ENCODE measurements around the gene FREM2. TPM values are rescaled to one million over a fixed set of nuclear protein-coding genes. Genes with fewer than 3 reads are reported as not detected.

The FREM2 gene
- total RNA-seq, 1 donor from 2014 or later = 2.8 TPM

DNA sequence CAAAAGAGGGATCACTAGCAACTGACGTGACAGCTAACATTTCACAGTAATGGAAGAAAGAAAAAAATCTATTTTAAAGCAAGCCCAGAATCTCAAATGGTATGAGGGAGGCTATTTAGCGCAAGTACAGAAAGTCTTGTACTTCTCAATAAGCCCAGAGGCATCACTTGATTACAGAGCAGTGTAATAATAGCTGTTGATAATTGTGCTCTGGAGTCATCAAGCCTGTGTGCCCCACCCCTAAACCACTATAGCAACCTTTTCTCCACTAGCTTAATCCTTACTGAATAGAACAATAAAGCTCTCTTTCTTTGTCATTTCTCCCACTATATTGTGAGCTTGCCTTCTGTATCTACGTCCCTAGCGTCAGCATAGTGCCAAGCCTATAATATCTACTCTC is 56.6 kb downstream of the FREM2 start:
- Histone ChIP-seq H3K36me3 (ENCODE audit: insufficient read depth, low read length) (no peaks in the 10 kb centered on the region), H3K27ac (ENCODE audit: low read depth, low read length) (no peak overlapping the region), H3K27me3 (ENCODE audit: insufficient read depth, low read length) (no peaks in the 10 kb centered on the region), H3K9me3 (ENCODE audit: insufficient read depth, low read depth, low read length) (no peaks in the 10 kb centered on the region), H4K20me1 (ENCODE audit: insufficient read depth, low read length) (no peaks in the 10 kb centered on the region), H3K9ac (ENCODE audit: low read length) (no peak overlapping the region), H2AFZ (ENCODE audit: low read depth, low read length) (no peak overlapping the region), H3K4me3 (ENCODE audit: insufficient read depth, low read depth, low read length) (no peak overlapping the region), H3K79me2 (ENCODE audit: insufficient read depth, low read length) (no peaks in the 10 kb centered on the region), H3K4me1 (ENCODE audit: insufficient read depth, low read length) (no peaks in the 10 kb centered on the region), H3K4me2 (ENCODE audit: low read length) (no peak overlapping the region)
- DNase-seq (ENCODE audit: low read depth) (no peak), FAIRE-seq (no peak)
- TF ChIP-seq, protein P1, sequence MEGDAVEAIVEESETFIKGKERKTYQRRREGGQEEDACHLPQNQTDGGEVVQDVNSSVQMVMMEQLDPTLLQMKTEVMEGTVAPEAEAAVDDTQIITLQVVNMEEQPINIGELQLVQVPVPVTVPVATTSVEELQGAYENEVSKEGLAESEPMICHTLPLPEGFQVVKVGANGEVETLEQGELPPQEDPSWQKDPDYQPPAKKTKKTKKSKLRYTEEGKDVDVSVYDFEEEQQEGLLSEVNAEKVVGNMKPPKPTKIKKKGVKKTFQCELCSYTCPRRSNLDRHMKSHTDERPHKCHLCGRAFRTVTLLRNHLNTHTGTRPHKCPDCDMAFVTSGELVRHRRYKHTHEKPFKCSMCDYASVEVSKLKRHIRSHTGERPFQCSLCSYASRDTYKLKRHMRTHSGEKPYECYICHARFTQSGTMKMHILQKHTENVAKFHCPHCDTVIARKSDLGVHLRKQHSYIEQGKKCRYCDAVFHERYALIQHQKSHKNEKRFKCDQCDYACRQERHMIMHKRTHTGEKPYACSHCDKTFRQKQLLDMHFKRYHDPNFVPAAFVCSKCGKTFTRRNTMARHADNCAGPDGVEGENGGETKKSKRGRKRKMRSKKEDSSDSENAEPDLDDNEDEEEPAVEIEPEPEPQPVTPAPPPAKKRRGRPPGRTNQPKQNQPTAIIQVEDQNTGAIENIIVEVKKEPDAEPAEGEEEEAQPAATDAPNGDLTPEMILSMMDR (IDR thresholded peaks at IDR 0.05; ENCODE audit: insufficient read depth, low read depth, low read length) = no peak
- no peak for TF ChIP-seq EZH2 (IDR thresholded peaks at IDR 0.05; ENCODE audit: insufficient read depth, low read length)
- no peaks in the 10 kb centered on the region for H3K36me3 Mint-ChIP-seq (ENCODE audit: low read depth, unreplicated experiment)
- no peaks in the 10 kb centered on the region for H3K4me1 Mint-ChIP-seq (ENCODE audit: low read depth, unreplicated experiment)
- no peaks in the 10 kb centered on the region for H3K27me3 Mint-ChIP-seq (ENCODE audit: low read depth, unreplicated experiment)
- H3K9me3 Mint-ChIP-seq (ENCODE audit: unreplicated experiment) = no peaks in the 10 kb centered on the region
- no peak overlapping the region for H3K27ac Mint-ChIP-seq (ENCODE audit: unreplicated experiment)
- H3K4me3 Mint-ChIP-seq (ENCODE audit: unreplicated experiment) = no peak overlapping the region

DNA sequence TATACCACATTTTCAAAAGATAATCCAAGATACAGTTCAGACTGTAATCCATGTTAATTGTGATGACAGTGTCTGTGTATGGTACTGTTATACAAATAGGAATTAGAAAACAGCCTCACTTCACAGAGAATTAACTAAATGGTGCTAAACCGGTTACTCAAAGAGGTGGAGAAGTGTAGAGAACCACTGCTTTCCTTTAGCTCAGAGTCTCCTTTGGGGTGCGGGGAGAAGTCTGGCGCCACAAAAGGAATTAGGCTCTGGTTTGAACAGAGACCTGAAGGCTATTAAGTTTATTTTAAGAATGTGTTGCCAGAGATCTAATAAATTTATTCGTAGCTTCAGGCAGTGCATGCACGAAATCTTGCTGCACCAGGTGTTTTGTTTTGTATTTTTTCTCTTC is 65.8 kb downstream of the FREM2 start:
- Histone ChIP-seq H3K79me2 (ENCODE audit: insufficient read depth, low read length) (no peaks in the 10 kb centered on the region), H3K9ac (ENCODE audit: low read length) (no peak overlapping the region), H3K4me2 (ENCODE audit: low read length) (no peak overlapping the region), H4K20me1 (ENCODE audit: insufficient read depth, low read length) (no peaks in the 10 kb centered on the region), H3K27ac (ENCODE audit: low read depth, low read length) (no peak overlapping the region), H3K9me3 (ENCODE audit: insufficient read depth, low read depth, low read length) (no peaks in the 10 kb centered on the region), H3K36me3 (ENCODE audit: insufficient read depth, low read length) (no peaks in the 10 kb centered on the region), H3K4me3 (ENCODE audit: insufficient read depth, low read depth, low read length) (no peak overlapping the region), H2AFZ (ENCODE audit: low read depth, low read length) (no peak overlapping the region), H3K4me1 (ENCODE audit: insufficient read depth, low read length) (no peaks in the 10 kb centered on the region), H3K27me3 (ENCODE audit: insufficient read depth, low read length) (no peaks in the 10 kb centered on the region)
- FAIRE-seq (no peak), DNase-seq (ENCODE audit: low read depth) (no peak)
- Mint-ChIP-seq H3K36me3 (ENCODE audit: low read depth, unreplicated experiment) (no peaks in the 10 kb centered on the region), H3K4me1 (ENCODE audit: low read depth, unreplicated experiment) (no peaks in the 10 kb centered on the region), H3K4me3 (ENCODE audit: unreplicated experiment) (no peak overlapping the region), H3K27ac (ENCODE audit: unreplicated experiment) (no peak overlapping the region), H3K9me3 (ENCODE audit: unreplicated experiment) (no peaks in the 10 kb centered on the region), H3K27me3 (ENCODE audit: low read depth, unreplicated experiment) (no peaks in the 10 kb centered on the region)
- no peak for TF ChIP-seq EZH2 (IDR thresholded peaks at IDR 0.05; ENCODE audit: insufficient read depth, low read length)
- TF ChIP-seq, protein P1 (IDR thresholded peaks at IDR 0.05; ENCODE audit: insufficient read depth, low read depth, low read length) = no peak

DNA sequence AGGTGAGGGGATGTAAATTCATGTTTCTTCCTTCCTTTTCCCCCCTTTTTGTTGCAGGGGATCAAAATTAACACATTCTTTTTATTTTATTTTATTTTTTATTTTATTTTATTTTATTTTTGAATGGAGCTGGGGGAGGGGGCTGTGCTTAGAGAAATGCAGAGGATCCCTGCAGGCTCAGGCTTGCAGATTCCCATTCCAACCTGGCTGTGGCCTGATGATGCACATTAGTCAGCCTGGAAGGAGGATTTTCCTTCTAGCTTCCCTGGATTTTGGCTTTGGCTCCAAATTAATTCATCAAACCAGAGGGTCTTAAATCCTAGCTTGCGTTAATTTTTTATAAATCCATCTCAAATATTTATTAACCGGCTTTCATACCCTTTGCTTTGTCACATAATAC is 67.0 kb downstream of the FREM2 start:
- no peak overlapping the region for H3K27ac Mint-ChIP-seq (ENCODE audit: unreplicated experiment)

More for the DNA sequence above, 67.0 kb downstream of the FREM2 start:
- H3K27me3 Mint-ChIP-seq (ENCODE audit: low read depth, unreplicated experiment) = no peaks in the 10 kb centered on the region
- H3K9me3 ChIP-seq (ENCODE audit: insufficient read depth, low read depth, low read length) = peaks cover 3% of the 10 kb centered on the region
- H3K27me3 ChIP-seq (ENCODE audit: insufficient read depth, low read length) = peaks cover 3% of the 10 kb centered on the region
- H3K4me3 ChIP-seq (ENCODE audit: insufficient read depth, low read depth, low read length) = no peak overlapping the region
- H3K4me3 Mint-ChIP-seq (ENCODE audit: unreplicated experiment) = no peak overlapping the region
- H3K27ac ChIP-seq (ENCODE audit: low read depth, low read length) = no peak overlapping the region
- no peak overlapping the region for H2AFZ ChIP-seq (ENCODE audit: low read depth, low read length)
- H3K79me2 ChIP-seq (ENCODE audit: insufficient read depth, low read length) = no peaks in the 10 kb centered on the region
- no peaks in the 10 kb centered on the region for H3K9me3 Mint-ChIP-seq (ENCODE audit: unreplicated experiment)
- H3K4me1 ChIP-seq (ENCODE audit: insufficient read depth, low read length) = no peaks in the 10 kb centered on the region
- no peak overlapping the region for H3K9ac ChIP-seq (ENCODE audit: low read length)
- FAIRE-seq = no peak
- H3K36me3 Mint-ChIP-seq (ENCODE audit: low read depth, unreplicated experiment) = no peaks in the 10 kb centered on the region
- no peaks in the 10 kb centered on the region for H3K4me1 Mint-ChIP-seq (ENCODE audit: low read depth, unreplicated experiment)
- TF ChIP-seq, protein P1 (IDR thresholded peaks at IDR 0.05; ENCODE audit: insufficient read depth, low read depth, low read length) = no peak
- TF ChIP-seq EZH2 (IDR thresholded peaks at IDR 0.05; ENCODE audit: insufficient read depth, low read length) = no peak
- H4K20me1 ChIP-seq (ENCODE audit: insufficient read depth, low read length) = no peaks in the 10 kb centered on the region
- no peak overlapping the region for H3K4me2 ChIP-seq (ENCODE audit: low read length)
- no peak for DNase-seq (ENCODE audit: low read depth)
- no peaks in the 10 kb centered on the region for H3K36me3 ChIP-seq (ENCODE audit: insufficient read depth, low read length)

All from astrocyte (in vitro differentiated cells and primary cell).